T-helper 1 cell (primary cell): Measurements from ENCODE around the gene GREM2.

Source experiments
- DNase-seq, 5 donors: peaks; one replicate each; pipeline ENCODE4 v3.0.0-alpha.2; 2012 to 2020

GREM2 gene

DNA sequence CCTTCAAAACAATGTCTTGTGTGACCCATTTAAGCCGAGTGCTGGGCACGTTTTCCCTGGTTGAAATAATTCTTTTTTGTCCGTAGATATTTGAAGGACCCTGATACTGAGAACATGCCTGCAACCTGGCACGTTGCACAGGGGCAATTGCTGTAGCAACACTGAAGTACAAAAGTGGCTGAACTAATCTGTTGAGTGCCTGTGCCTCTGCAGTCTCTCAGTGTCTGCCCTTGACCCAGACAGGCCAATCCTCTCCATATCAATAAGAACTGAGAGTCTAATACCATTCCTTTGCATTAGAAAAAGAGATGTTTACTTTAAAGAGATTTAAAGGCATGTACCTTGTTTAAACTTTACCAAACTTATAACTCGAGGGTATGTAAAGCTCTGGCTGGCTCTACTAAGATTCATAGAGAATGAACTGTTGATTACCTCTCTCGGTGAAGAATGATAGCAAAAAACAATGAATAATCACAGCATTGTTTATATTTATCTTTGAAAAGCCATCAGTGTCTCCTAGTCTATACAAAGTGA lies 2.4 kb downstream of the GREM2 start:
- no peak for DNase-seq

DNA sequence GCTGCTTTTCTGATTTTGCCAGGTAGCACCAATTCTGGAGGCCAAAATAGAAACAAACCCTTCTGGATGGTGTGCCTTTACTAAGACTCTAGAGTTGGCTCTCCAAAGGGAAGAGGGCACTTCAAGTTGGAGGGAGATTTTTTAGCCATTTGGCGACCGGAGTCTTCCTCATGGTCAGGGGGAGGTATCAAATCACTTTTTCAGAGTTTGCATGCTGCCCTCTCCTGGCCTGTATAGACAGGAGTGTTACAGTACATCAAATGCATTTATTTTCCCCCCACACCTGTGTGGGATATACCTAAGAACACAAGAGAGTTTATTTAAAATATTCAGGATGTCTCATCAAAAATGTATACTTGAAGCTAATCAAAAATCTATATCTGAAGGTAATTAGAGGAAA lies 3.2 kb downstream of the GREM2 start:
- peak in 2 of 5 donors; percentile 2 to 8 for DNase-seq

DNA sequence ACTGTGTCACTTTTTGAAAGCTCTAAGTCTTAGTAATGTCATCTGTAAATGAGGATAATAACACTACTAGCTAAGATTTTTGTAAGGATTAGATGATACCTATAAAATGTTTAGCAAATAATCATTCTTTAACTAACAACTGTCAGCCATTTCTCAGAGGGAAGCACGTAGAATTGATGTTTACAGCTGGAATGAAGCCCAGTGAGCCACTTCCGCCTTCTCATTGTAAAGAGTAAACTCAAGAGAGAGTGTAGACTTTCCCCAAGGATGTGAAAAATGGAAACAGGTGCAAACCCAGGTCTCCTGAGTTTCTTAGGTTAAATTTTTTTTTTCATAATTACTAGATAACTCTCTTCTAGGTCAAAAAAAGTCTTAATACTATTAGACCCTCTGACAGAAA lies 4.9 kb downstream of the GREM2 start:
- DNase-seq = no peak

DNA sequence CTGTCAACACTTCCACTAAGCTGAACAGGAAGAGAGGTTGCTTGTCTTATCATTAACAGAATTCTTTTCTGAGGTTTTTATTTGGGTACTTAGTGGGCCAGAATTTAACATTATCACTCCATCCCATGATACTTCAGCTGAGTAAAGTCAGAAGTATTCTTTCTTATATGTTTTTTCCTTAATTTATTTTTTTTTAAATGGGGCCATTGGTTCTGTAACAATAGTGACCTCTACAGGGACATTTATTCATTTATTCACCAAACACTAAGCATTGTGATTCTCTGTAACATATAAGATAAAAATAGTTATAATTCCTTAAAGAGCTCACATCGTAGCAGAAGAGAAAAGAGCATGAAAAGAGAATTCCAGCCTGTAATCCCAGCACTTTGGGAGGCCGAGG lies 9.8 kb downstream of the GREM2 start:
- no peak for DNase-seq

DNA sequence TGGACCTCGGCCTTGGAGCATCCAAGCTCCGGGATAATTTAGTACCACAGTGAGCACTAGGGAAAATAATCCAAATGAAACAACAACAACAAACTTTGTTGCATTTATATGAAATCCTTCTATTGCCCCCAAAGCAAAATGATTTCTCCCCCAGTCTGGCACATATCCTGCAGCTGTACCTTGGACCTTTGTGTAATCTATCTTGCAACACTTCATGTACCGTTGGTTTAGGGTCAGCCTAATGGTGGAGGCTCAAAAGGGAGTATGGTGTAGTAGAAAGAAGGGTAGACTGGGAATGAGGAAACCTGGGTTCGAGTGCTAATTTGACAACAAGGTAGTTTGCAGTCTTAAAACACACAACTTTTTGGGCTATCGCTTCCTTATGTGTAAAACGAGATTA lies 12.1 kb downstream of the GREM2 start:
- no peak for DNase-seq

DNA sequence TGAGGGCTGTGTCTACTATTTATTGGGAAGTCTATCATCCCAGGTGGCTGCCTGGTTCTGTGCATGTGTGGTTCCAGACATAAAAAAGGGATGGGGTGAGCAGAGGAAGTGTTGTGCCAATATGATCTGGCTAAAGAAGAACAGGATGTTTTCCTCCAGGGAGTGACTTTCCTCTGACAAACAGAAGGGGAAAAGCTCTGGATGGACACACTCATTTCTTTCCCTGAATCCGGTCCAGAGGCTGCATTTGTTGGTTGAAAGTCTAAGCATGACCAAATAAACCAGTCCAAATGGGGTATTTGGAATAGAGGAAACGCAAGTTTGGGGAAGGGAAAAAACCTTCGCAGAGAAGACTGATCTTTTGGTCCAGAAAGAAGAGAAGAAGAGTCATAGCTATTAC lies 12.7 kb downstream of the GREM2 start:
- no peak for DNase-seq

DNA sequence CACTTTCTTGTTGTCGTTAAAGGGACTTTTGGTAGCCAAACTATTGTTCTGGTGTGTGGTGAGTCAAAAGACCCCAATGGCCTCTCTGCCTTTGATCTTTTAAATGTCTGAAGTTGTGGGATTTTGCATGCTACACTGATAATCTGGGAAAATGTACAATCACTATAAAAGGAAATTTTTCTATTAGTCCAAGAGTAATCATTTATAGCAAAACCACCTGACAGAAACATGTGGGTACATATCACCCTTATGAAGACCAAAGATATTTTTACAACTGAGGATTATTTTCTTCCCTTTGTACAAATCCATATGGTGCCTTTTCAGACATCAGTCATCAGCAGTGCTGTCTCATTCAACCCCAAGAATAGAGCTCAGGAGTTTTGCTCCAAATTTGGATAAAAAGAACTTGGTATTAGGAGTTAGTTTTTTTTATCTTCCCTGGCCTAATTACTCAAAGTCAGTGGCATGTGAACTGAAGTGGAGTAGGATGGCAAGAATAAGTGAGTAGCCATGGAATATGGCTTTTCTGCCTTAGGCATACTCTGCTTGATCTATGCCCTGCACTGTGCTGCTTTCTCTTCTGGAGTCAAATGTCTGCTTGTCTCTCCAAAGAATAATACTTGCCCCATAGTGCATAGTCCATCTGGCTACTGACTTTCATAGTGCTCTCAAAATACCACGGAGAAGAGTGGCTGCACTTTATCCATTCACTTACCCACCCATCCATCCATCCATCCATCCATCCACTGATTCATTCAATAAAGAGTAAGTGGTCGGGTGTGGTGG lies 13.5 kb downstream of the GREM2 start:
- DNase-seq = no peak

DNA sequence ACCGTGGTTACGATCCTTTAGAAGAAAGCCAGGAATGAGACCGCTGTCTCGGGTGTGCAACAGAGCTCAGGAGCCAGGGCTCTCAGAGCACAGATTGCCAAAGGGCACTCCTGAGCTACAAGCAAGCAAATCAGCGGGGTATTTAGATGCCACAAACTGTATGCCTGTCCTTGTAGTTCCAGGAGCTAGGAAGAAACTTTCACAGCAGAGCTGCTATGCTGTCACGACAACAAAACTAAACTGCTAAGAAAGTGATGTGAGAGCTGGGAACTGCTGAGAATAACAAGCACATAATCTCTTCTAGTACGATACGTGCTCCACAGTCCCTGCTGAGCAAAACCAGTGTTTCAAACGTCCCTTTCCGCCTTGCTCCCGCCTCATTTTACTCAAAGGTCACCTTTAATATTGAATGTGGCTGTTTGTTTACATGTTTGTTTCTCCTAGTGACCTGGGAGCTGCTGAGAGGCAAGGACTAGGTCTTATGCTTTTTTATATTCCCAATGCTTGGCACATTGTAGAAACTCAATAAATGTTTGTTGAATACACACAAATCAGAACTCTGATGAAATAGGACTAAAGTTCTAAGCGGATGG lies 14.7 kb downstream of the GREM2 start:
- no peak for DNase-seq

DNA sequence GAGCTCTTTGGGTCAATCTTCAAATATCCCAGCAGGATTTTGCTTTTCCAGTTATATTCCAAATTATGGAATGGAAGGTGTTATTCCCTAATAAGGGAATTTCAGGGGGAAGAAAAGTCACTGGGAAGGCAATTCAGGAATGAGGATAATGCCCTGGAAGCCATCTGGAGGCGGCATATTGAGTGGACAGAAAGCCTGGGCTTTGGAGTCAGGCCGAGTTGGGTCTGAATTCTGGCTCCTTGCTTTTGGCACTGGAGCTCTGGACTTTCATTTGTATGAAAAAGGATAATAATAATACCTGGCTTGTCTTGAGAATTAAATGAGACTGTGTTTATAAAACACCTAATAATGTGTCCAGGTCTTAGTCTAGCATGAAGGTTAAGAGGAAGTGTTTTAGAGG lies 16.5 kb downstream of the GREM2 start:
- no peak for DNase-seq

DNA sequence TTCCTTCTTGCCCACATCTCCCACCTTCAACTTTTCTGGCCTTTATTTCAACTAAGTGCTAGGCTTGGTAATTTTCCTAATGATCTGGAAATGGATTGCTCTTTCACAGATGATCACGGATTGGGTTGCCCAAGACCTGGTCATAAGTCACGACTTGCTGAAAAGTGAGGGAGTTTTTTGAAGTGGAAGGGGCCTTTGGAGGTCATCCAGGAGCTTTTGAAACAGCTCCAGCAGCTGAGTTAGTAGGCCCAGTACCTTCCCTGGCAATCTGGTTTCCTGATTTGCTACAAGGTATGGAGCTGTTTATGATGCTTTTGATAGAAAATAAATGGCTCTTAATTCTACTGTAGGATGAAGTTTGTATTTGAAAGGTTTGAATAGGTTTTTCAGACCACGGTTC lies 20.4 kb downstream of the GREM2 start:
- no peak for DNase-seq

DNA sequence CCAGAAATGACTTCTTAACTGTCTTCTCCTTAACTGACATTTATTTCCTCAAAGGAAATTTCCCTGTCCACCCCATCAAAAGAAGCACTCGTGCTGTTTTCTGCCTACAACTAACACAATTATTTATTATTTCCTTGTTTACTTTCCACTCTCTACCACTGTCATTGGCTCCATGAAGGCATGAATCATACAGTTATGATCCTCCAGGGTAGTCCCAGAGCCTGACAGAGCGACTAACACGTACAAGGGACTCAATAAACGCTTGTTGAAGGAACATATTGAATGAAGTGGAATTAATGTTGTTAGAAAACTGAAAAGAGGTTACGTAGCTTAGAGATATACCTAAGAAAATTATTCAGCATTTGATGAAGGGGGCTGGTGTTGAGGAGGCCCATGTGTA lies 20.9 kb downstream of the GREM2 start:
- no peak for DNase-seq

DNA sequence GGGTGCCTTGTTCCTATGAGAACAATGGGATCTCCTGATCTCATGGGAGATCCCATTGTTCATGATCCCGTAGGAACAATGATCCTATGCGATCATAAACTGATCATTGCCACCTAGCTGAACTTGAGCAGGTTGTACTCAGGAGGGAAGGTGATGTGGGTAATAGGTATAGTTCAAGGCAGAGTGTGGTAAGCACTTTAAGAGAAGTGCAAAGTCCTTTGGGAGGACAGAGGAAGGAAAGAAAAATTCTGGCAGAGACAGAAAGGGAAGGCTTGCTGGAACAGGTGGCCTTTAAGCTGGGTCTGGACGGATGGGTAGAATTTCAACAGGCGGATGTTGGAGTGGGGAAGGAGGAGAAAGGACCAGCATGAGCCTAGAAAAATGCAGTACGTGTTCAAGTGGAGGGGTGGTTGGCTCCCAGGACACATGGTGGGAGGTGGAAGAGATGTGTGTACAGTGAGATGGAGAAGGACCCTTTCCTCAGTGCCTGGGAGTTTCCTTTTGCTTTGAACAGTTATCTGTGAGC lies 22.3 kb downstream of the GREM2 start:
- DNase-seq = no peak

DNA sequence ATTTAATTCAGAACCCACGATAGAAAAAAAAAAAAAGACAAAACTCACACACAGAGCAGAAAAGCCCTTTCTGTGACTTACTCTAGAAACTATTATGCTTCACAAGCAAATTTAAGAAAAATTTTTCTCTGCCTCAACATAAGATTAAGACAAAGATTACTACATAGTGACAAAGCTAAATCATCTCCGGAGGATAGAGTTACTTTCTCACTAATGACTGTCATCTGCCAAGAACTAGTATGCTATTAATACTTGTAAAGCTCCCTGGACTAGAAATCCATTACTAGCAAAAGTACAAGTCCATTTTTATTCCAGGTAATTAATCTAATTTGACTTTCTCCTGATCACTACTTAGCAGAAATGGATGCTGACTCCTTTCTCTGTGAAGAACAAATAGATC lies 25.9 kb downstream of the GREM2 start:
- DNase-seq = no peak

DNA sequence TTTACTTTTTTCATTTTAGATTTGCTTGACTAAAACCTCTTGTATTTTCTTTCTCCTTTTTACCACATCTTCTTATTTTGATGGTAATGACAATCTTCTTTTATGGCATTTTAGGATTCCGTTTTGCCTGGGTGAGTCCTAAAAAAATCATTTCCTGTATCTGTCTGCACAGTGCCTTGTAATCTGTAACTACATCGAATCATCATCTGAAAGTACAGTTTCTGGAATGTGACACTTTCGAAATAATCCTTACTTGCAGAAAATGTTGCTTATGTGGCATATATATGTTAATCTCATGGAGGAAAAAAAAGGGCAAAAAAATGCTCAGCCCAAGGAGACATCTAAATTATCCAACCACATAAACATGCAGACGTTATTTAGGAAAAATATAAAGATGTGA lies 29.0 kb downstream of the GREM2 start:
- no peak for DNase-seq

DNA sequence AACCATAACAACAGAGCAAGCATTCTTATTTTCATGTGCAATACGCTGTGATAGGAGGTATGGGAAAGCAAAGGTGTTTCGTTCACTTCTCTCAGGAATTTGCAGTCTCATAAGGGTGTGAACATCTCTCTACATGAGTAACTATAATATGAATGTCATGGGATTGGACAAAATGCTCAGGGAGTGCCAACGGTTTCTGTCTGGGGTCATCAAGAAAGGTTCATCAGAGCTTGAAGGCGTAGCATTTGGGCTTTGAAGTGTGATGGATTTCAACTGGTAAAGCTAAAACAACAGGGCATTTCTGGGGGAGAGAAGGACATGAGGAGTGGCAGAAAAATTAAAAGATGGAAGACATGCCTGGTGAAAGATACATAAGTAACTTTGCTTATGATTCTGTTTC lies 32.4 kb downstream of the GREM2 start:
- DNase-seq = no peak

DNA sequence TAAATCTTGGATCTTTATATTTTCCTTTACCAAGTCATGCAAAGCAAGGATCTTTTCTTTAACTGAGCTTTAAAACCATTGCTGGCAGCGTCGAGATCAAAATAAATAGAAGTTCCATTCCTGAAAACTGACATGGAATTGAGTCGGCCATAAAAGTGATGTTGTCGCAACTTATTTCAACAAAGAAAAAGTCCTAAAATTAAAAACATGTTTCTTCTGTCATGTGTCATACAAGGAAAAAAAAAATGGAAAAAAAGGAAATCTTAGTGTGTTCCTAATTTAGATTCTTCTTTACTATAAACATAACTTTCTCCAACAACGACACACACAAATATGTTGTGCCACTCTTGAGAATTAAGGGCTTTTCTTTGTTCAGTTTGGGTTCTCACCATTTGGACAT lies 34.9 kb downstream of the GREM2 start:
- DNase-seq = no peak

DNA sequence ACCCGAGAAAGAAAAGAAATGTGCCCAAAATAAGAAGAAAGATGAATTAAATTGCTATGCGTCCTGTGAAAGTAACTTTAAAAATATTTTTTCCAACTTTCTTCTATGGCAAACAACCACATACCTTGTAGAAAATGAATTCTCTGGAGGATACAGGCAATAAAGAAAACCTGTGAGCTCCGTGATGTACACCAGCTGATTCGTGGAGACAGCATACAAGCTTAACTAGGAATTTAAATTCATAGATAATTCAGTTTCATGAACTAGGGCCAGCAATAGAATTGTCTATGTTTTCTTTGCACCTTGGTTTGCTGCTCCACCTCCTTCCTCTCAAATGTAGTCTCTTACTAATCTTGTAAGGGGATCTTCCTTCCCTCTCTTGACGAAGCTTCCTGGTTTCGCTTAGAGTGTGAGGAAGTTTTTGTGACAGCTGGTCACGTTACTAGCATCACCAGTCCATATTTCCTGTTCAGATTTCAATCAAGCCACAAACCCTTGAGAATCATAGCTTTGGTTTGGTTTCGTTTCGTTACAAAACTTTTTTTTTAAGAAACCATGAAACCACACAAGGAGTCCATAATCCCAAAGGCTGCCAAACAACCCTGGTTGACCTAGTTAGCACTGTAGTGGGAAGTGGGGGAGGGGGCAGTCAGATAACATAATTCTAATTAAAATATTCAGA lies 35.8 kb downstream of the GREM2 start:
- peak in 4 of 5 donors; percentile 9 to 82 (median 27) for DNase-seq

DNA sequence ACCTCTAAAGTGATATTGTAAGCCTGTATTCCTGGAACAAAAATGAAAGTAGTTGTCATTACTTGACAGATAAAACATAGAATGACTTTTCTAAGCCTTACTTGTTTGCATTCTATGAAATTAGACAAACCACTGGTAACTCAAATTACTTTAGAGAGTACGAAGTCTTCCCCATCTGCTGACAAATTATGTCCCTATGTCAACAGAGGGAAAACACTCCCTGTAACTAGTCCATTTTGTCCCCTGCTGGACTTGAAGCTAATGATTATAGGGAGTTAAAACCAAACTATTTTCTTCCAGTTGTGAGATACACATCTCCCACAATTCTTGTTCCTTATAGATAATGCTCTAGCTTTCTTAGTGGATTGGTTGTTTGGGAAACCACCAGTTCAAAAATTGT lies 39.6 kb downstream of the GREM2 start:
- no peak for DNase-seq

DNA sequence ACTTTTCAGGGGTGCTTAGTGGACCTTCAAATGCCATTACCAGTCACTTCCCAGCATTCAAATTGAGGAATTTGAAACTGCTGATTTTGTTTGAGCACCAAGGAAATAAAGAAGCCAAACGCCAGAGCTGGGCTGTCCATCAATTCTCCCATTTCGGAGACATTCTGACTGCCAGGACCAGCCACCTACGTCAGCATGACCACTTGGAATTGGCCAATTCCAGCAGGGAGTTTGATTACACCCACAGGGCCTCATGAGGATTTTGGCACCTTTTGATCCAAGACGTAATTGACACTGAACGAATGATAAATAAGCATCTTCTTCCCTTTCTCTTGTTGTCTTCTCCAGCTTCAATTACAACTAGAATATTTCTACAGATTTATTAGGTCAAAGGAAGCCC lies 40.2 kb downstream of the GREM2 start:
- no peak for DNase-seq

DNA sequence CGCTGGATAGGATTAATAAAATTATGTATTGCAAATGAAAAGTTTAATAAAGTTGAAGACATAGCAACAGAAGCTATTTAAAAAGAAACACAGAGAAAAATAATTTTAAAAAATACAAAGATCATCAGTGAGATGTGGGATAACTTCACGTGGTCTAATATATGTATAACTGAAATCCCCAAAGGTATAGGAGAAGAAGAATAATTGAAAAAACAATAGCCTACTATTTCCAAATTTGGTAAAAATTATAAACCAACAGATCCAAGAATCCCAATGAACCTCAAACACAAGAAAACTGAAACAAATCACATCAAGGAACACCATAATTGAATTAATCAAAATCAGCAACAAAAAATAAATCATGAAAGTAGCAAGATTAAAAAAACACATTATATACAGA lies 44.9 kb downstream of the GREM2 start:
- no peak for DNase-seq

DNA sequence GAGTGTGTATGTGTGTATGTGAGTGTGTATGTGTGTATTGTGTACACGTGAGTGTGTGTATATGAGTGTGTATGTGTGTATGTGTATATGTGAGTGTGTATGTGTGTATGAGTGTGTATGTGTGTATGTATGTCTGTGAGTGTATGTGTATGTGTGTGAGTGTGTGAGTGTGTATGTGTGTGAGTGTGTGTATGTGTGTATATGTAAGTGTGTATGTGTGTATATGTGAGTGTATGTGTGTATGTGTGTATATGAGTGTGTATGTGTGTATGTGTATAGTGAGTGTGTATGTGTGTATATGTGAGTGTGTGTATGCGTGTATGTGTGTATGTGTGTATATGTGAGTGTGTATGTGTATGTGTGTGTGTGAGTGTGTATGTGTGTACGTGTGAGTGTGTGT lies 49.2 kb downstream of the GREM2 start:
- DNase-seq = no peak

DNA sequence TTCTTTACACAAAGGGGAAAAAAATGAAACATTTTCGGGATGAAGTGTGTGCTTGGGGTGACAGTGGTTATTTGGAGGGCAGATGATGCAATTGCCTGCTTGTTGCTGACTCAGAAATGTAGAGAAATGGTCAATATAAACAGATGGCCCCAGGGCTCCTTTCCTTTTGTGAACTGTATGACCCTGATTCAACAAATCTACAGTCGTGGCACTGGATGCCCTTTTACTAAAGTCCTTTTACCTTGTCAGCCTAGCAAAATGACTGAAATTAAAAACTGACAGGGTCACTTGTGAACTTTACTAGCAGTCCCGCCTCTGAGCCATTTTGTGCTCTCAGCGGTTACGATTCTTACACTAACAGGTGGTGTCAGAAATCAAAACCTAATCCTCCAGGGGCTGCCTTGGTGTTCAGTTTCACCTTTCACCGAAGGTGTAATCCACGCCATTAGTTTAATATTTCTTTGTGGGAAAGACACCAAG lies 49.8 kb downstream of the GREM2 start:
- DNase-seq = no peak

DNA sequence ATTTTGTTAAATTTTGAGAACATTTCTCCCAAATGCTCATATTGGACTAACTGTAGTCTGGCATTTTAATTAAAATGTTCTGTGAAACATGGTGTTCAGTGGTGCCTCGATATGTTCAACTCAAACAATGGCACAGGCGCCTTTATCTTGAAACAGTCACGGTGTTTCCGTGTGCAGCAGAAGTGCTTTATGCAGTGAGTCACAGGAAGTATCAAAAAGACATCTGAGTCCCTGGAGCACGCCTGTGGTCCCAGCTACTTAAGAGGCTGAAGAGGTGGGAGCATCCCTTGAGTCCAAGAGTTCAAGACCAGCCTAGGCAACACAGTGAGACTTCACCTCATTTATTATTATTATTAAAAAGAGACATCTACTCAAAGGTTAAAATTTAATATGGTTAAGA lies 52.2 kb downstream of the GREM2 start:
- DNase-seq = no peak

DNA sequence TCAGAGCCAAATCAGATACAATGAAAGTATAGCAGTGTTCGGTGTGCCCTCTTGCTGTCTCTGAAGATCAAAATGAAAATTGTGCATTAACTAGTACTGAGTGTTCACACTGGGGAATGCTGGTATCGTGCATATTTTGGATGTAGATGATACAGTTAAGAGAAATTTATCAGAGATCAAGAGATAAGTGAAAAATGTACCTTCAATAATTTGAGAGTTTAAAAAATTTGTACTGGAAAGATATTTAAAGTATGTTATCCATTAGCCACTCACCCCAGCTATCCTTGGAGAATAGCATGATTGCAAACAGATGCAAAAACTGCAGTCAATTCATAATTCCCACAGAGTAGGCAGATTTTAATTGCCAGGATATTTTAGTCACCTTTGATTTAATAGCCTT lies 56.4 kb downstream of the GREM2 start:
- no peak for DNase-seq
